Smooth muscle cell of the umbilical artery (primary cell): ENCODE measurements around the gene ZNF695. TPM values are rescaled to one million over a fixed set of nuclear protein-coding genes. Genes with fewer than 3 reads are reported as not detected.

Source experiments
- total RNA-seq: library from RNA; depleted of rRNA; stranded (reverse); fragments of >200 nt; gene quantifications from 2 replicates; pipeline ENCODE4 v1.2.3, GENCODE V29; 2014

Gene ZNF695
- 0.59 and 1.7 TPM in 2 replicates for total RNA-seq

GRCh38 chr1:247007511-247008405 is at the start of gene ZNF695:
ZNF695 (minus strand) TSS chr1:247008057; CDS start chr1:247007908, 149 bp downstream.

Other genes starting within 250 kb of the ZNF695 start
- gene AHCTF1, start 76.1 kb downstream of the ZNF695 start, total RNA-seq = 27.9 and 48.6 TPM in 2 replicates
- 1.8 and 2.2 TPM in 2 replicates for gene ZNF670, start 70.8 kb upstream of the ZNF695 start, total RNA-seq
- 6.0 and 12.8 TPM in 2 replicates for gene ZNF669, start 96.3 kb upstream of the ZNF695 start, total RNA-seq
- 48.6 and 91.5 TPM in 2 replicates for gene ZNF124, start 164.0 kb upstream of the ZNF695 start, total RNA-seq
- gene VN1R5, start 248.0 kb upstream of the ZNF695 start, total RNA-seq = not detected in 2 replicates